GM21367 (cell line): ENCODE measurements around the gene GPR156.

ENCODE experiments used
- ATAC-seq: cut with Tn5 transposase; IDR thresholded peaks from one replicate; pipeline ENCODE4 v1.9.1; 2021; ENCODE audit not compliant: unreplicated experiment

GPR156 gene

DNA sequence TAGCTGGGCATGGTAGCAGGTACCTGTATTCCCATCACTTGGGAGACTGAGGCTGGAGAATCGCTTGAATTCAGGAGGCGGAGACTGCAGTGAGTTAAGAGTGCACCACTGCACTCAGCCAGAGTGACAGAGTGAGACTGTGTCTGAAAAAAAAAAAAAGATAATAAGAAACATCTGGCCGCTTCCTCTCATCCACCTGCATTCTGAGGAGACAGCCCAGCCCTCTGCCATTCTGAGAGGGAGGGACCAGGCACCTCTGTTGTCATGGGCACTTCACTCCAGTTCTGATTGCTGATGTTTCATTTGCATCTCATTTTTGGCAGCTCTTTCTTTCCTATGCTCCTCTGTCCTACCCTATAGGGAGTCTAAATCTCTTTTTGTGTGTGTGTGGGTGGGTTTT is 154.4 kb downstream of the GPR156 start:
- ATAC-seq: no peak

DNA sequence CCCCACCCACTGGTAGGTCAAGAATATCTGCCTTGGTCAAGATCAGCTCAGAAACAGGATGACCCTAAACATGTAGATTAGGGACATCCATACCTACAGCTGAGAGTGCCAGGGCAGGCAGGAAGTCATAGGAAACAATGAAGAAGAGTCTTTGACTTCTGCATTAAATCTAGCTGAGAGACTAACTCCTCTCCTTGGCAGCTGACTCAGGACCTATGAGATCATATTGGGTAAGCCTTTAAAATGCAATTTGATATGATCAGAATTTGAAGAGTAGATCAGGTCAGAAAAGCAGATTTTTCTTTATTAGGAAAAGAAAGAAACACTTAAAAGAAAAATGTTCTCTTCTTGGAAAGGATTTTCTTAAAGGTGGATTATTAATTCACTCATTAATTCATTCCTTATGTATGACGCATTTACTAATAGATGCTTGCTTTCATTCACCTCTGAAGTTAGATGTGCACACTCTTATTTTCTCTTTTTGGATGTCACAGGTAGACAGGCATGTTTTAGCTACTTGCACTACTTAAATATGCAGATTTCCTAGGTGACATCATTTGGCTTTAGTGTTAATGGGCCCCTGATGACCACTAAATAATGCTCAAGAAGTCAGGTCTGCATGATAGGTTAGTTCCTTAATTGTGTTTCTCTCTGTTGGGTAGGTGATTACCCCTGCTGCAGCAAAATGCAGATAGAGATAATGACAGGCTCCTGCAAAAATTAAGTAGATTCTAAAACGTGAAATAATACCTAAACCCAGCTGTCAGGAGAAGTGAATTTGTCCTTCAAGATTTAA is 155.1 kb downstream of the GPR156 start:
- no peak for ATAC-seq

GRCh38 chr3:120129051-120129450 is 156.0 kb downstream of the GPR156 start:
- no peak for ATAC-seq

DNA sequence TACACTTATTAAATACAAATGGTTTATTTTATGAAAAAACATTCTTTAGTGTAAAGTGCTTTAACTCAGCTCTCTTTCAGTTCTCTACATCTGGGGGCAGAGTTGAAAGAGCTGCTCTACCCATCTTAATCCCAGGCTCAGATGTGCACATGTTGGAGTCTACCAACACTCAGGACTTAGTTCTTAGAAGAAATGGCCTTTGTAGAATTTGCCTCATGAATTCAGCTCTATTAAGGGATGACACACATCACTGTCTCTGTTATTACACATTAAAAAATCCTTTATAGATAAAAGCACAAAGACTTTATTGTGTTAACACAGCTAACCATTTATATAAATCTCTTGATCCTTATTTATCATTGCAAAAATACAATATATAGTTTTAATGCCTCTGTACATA is 159.0 kb downstream of the GPR156 start:
- no peak for ATAC-seq

DNA sequence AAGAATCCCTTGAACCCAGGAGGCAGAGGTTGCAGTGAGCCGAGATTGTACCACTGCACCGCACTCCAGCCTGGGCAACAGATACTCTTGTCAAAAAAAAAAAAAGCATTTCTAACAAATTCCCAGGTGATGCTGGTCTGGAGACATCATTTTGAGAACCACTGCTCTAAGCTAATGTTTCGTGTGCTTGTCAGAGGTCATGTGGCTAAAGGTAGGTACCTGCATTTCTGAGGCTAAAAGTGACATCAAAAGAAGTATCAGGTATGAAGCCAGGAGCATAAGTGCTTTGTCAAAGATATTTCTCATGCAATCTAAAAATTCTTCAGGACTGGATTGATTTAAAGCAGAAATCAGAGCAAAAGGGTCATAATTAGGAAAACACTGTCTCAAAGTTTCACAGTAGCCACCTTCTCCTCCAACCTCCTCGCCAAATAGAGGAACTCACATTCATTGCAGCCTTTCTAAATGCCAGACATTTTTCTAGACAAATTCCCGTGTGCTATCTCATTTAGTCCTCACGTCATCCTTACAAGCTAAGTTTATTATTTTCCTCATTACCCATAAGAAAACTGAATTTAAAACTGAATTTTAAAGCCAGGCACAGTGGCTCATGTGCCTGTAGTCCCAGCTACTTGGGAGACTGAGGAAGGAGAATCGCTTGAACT is 165.0 kb downstream of the GPR156 start:
- ATAC-seq: no peak
